ENCODE measurements around the gene CTNNA3.

Gene CTNNA3

DNA sequence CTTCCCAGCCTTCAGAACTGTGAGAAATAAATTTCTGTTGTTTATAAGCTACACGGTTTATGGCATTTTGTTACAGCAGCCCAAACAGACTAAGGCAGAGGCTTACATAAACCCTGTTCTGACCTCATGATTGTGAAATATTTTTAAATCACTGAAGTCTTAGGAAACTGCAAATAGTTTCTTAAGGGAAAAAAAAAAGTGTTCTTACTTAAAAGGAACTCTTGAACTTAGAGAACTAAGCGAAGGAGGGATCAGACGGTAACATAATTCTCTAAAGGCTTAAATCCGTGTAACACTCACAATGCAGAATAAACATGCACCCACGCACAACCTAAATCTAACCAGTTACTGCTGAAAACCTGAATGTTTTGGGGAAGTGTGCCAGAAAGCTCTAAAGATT lies 1519.2 kb downstream of the CTNNA3 start:
- DNase-seq, result no peak

DNA sequence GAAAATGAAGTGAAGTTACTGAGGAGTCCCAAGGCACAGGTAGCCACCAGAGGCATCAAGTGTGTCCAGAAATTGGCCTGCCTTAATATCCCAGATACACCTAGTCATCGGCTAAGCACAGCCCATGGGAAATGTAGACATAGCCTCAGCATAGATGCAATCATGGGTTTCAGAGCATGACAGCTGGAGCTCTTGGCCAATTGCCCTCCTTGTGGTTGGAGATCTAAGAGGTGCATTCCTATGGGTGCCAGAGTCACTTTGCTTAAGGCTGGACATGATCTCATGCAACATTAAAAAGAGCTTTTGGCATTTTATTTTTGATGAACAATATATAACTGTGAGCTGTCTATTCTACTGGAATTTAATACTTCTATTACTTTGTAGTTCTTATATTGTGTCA lies 1528.2 kb downstream of the CTNNA3 start:
- no peak for DNase-seq

DNA sequence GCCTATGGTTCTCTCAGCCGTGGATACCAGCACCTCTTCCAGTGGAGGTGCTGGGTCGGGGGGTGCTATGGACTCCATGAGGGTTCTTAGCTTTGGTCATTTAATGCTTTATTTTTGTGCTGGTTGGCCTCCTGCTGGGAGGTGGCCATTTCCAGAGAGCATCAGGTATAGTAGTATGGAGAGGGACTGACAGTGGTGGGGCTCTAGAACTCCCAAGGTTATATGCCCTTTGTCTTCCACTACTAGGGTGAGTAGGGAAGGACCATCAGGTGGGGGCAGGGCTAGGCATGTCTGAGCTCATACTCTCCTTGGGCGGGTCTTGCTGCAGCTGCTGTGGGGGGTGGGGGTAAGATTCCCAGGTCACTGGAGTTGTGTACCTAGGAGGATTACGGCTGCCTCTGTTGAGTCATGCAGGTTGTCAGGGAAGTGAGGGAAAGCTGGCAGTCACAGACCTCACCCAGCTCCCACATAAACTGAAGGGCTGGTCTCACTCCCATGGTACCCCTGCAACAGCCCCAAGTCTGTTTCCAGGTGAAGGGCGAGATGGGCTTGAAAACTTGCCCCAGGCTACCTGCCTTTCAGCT lies 1533.3 kb downstream of the CTNNA3 start:
- no peak for DNase-seq

DNA sequence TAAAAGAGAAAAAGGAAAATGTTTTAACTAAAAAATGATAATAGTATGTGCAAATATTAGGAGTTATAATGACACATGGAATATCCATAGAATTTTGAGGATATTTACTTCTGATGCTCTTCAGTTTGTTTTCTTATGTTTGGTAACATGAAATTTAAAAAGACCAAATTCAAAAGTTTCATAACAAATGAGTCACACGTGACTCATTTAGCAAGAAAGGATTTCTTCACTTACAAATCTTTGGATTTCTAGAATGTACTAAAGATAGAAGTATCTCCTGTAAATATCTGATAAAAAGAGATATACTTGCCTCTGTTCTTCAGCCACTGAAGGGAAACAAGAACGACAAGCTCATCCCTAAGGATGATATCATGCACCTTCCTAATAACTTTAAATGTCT lies 1544.6 kb downstream of the CTNNA3 start:
- no peak for DNase-seq

DNA sequence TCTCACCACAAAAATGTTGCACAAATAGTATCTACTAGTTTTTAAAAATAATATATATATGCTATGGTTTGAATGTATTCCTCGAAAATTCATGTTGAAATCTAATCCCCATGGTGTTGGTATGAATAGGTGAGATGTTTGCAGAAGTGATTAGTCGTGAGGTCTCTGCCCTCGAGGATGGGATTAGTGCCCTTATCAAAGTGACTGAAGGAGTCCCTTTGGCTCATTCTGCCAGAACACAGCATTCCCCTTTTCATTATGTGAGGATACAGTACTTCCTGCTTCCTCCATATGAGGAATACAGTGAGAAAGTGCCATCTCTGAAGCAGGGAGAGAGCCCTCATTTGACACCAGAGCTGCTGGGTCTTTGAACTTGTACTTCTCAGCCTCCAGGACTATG lies 1547.7 kb downstream of the CTNNA3 start:
- no peak for DNase-seq

DNA sequence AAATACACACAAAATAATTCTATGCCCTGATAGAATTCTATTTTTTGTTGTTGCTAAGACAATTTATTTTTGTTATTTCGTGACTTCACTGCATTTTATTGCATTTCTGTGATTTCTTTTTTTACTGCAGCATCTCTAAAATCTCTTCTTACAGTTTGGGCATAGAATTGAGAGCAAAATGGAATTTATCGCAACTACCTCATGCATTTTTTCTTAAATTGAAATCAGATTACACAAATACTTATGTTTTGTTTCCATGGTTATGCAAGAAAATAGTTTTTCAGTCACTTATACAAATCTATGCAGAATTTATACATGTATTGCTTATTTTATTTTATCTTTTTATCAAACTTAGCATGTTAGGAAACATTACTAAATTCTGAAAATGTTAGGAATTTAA lies 1552.0 kb downstream of the CTNNA3 start:
- DNase-seq, result no peak

DNA sequence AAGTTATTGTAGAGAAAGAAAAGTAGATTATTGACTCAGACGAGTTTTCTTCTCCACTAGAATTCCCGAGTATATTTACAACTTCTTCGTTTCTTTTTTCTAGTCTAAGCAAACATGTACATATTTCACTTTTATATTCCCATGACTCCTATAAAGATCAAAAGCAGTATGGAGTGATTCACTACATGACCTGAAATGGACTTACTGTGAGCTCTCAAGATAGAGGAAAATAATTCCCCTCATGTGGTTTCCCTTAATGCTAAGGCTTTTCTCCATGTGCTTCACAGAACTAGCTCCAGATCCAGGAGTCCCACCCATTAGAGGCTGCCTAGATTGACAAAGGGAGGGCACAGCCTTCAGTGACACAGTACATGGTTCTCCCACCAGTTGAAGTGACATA lies 1593.2 kb downstream of the CTNNA3 start:
- DNase-seq, result no peak

DNA sequence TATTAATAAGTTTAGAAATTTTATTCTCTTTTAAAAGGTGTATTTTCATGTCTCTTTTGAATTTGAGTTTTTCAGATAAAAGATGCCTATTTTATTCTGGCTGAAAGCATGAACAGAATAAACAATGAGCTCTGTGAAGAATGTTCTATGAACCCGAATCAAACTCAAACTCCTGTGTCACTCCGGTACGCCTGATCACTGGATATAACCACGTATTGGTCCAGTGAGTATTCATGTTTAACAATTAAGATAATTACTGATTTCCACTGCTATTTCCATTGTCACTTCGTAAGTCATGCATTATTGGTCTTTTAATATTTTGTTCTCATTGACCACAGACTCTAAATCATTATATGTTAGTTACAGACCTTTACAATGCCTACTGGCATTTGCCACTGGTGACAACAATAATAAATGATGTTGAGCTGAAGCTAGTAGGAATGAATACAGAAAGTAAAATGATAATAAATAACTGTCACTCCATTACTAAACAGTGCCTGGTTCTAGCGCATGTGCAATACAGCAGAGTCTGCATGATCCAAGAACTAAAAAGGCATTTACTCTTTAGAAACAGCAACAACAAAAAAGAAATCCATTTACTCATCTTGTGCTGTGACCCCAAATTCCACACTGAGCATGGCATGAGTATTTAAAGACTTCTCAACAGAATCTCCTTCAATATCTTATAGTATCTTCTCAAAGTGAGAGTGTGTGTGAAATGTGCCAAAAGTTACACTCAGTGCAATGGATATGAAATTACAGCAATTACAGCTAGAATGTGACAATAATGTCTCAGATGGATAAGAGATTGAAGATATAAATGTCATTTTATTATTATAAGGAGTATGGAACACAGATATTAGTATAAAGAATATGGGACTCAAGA lies 1597.2 kb downstream of the CTNNA3 start:
- DNase-seq, result no peak

DNA sequence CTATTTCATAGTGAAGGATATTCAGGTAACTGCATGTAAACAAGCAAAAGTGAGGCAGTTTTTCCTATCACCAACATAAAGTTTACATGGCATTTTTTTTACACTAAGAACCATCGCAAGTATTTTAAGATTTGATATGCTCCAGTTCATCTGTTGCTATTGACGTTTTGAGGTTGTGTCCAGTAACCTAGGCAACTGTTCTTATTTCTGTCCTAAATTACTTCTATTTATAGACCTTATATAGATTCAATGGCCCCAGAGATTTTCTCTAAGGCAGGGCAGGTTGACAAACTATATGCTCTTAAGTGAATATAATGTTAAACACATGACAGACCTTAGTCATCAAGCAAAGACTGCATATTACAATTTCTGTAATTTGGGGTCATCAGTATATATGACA lies 1600.4 kb downstream of the CTNNA3 start:
- no peak for DNase-seq

DNA sequence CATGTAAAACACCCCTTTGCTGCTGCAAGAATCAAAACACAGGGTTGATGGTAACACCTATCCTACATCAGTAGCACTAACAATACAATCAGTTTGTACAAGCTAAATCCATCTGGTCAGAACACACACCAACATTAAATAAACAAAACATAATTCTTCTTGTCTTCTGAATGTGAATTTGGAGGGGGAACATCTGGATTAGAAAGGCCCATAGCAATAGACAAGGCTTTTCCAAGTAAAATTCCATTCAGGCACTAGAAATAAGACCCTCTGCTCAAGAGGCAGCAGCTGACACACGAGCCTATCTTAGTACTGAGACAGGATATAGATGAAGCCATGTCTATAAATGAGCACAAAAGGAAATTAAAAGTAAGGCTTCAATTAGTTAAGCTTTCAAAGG lies 1610.1 kb downstream of the CTNNA3 start:
- no peak for DNase-seq

DNA sequence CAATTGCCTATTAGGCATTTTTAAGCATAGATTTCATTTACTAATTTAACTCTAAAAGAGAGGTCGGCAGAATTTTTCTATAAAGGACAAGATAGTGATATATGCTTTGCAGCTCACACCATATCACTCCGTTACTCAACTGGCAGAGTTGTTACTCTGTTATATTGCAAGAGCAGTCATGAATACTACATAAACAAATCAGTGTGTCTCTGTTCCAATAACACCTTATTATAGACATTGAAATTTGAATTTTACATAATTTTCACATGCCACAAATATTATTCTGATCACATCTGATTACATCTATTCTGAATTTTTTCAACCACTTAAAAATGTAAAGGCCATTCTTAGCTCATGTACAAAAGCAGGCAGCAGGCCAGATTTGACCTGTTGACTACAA lies 1624.1 kb downstream of the CTNNA3 start:
- DNase-seq, result no peak

DNA sequence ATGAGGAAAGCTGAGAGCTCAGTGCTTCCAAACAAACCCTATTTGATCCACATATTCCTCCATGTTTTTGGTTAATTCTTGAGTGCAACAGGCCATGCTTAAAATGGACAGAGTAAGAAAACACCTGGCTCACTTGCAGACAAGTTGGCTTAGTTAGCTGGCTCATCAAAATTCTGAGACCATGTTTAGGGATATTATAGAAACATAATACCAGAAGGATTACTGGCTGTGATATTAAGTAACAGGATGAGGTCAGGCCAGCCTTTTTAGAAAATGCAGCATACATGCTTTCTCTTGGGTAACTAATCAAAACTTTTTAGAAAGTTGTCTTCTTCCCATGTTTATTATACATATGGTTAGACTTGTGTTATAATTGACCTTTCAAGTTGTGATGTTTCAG lies 1637.4 kb downstream of the CTNNA3 start:
- DNase-seq, result no peak

DNA sequence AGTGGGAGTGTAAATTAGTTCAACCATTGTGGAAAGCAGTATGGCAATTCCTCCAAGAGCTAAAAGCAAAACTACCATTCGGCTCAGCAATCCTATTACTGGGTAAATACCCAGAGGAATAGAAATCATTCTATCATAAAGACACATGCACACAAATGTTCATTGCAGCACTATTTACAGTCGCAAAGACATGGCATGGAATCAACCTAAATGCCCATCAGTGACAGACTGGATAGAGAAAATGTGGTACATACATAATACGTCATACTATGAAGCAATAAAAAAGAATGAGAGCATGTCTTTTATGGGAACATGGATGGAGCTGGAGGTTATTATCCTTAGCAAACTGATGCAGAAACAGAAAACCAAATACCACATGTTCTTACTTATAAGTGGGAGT lies 1646.7 kb downstream of the CTNNA3 start:
- DNase-seq, result no peak

DNA sequence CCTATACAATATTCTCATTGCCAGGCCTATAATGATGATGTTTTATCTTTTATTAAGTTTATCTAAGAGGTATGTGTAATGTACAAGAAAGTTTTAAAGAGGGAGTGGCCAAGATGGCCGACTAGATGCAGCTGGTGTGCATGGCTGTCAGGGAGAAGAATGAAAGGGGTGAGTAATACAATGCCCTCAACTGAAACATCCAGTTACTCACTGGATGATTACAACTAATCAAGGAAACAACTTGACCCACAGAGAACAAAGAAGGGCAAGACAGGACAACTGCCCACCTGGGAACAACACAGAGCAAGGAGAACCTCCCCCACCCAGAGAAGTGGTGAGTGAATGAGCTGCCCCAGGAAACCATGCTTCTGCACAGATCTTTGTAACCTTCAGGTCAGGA lies 1650.1 kb downstream of the CTNNA3 start:
- DNase-seq, result no peak

DNA sequence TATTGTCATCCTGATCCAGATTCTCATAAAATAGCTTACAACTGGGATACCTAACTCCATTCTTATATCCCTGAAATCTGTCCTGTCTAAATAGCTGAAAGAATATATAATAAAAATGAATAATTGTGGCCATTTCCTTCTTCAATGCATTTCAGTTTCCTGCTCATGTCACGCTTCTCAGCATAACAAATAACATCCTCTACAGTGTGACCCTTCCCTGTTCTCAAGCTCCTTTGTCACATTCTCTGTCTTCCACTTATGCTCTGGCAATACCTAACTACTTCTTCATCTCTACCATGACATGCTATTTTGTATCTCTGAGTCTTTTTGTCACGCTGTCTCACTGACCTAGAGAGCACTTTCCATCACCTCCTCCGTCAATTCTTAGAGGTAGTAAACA lies 1654.2 kb downstream of the CTNNA3 start:
- DNase-seq, result no peak

DNA sequence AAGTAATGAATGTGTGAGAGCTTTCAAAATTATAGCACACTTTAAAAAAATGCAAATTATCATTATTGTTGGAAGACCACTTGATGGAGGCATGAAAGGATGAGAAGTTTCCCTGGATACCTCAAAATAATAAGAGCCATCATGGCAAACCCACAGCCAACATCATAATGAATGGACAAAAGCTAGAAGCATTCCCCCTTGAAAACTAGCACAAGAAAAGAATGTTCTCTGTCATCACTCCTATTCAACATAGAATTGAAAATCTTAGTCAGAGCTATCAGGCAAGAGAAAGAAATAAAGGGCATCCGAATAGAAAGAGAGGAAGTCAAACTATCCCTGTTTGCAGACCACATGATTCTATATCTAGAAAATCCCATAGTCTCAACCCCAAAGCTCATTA lies 1657.4 kb downstream of the CTNNA3 start:
- no peak for DNase-seq

DNA sequence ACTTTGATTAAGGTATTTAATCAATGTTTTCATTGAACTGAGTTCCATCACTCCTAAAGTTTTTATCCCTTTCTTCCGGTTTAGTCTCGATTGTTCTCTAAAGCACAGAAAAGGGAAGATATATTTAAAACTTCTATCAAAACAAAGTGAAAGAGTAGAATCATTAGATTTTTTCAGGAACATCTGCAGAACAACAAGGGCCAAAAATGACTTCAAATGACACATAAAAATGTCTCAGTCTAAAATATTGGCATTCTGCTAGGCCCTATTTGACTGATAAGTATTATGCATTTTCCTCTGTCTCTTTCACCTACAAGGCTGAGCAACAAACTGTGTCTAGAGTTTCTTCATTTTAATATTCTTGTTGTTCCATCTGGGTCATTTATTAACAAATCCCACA lies 1669.7 kb downstream of the CTNNA3 start:
- DNase-seq, result no peak

DNA sequence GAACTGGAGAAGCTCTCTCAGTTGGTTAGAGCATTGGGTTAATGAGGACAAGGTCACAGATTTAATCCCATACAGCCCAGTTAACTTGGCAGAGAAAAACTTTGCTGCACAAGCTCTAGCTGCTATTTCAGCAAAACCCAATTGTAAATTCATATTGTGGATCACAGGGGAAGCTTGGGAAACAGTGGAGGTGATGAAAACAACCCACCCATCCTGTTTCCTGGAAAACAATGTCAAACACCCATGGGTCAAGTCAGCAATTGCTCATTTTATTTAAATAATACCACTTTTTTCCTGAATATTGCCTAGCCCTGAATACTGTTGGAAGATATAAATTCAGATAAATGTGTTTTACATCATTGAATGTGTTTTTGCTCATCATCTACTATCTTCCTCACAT lies 1670.8 kb downstream of the CTNNA3 start:
- DNase-seq, result no peak

DNA sequence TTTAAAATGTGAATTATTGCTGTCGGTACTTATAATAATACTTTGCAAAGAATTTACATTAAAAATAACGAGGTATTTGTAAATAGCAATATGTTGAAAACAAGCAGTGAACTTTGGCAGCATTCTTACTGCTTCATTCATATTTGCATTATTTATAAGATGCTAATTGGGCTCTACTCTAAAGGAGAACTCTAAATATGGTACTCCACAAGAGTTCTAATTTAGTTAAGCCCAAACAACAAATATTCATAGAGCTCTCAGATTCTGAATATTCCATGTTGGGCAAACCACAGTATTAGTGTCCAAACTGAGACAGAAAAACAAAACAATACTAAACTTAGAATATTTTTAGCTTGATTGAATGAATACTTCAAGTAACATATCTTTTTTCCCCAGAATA lies 1674.6 kb downstream of the CTNNA3 start:
- no peak for DNase-seq

DNA sequence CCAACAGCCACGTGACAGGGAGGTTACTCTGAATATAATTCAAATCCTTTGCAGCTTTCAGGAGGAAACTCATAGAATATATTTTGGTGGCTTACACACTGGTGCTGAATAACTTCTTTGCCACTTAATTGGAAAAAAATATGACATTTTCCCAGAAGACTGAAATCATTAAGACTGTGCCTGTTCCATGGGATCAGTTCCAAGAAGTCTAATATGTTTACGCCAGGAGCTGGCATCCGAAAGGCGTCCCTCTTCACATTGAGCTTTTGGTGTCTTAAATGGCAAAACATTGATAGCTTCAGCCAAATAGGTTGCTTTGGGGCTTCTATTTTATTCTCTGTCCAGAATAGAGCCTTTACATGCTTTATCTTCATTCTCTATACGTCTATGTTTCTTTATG lies 1687.8 kb downstream of the CTNNA3 start:
- no peak for DNase-seq

DNA sequence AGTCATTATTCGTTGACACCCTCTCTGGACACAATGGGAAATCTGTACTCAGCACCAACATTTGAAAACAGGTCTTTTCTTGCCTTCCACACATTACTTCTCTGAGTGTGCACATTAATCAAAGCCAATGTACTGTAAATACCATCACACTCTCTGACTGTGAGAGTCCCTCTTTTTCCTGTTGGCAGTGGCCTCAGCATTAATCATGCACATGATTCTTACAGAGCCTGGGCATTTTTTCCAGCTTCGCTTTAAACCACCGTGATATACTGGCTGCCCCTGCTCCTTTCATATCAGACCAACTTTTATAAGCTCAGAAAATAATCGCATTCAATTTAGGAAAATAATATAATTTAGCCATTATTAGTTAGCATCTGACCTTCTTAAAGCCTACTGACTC lies 1689.6 kb downstream of the CTNNA3 start:
- DNase-seq, result no peak

DNA sequence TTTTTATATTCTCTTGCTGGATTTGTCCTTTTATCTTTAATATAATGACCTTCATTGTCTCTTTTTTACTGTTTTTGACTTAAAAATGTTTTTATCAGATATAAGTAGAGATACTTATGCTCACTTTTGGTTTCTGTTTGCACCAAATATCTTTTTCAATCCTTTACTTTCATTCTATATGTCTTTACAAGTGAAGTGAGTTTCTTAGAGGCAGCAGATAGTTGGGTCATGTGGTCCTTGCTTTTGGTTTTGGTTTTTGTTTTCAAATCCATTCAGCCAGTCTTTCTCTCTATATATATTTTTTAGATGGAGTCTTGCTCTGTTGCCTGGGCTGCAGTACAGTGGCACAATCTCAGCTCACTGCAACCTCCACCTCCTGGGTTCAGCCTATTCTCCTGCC lies 1702.5 kb downstream of the CTNNA3 start:
- no peak for DNase-seq

DNA sequence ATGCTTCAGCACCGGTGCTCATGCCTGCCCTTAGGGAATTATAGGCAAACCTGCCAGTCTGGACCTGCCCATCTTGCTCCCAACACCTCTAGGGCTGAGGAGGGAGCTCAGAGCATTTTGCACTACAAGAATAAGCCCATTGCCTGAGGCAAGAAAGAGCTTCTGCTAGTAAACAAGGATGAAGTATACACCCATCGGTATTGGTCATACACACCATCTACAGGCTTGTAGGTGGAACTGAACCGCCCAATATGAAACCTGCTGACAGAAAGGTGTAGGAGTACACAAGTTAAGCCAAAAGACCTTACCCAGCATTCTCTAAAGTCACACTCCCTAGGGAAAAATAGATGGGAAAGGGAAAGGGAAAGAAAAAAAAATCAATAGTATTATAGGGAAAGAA lies 1727.1 kb downstream of the CTNNA3 start:
- DNase-seq, result no peak

DNA sequence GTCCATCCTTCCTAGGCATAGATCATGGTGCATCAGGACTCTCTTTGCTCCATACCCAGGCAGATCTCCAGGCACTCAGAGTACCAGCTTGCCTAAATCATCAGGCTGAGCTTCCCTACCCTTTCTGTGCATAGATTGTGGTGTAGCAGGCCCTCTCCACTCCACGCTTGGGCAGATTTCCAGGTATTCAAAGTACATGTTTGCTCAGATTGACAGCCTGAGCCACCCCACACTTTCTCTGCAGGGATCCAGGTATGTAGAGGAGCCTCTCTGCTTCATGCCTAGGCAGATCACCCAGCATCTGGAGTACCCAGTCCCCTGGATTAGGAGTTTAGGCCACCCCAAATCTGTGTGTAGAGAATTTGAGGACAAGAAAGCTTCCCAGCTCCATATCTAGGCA lies 1727.6 kb downstream of the CTNNA3 start:
- DNase-seq, result no peak

DNA sequence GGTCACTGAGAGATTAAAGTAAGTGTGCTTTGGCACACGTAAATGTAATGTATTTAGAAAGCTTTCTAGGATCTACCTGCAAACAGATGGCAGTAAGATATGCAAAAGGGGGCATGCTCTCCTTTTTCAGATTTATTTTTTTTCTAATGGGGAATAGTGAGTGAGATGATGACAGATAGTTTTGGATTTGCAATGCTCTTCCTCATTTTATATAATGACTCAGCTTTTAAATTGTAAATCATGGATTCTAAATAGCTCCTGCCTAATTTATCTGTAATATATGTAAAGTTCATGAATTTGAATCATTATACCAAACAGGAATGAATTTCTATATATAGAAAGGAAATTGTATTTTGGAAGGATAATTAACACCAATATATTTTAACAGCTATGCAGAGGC lies 1731.8 kb downstream of the CTNNA3 start:
- DNase-seq, result no peak

Data from NCI-H1048 (cell line).